GM19351 (cell line): ENCODE measurements around the gene YY1.
"Not testable (repeated sequence)": the region's sequence is repeated elsewhere in the genome, so short reads cannot be mapped to it uniquely, and the experiment has no call there.

Experiments used
- ATAC-seq: cut with Tn5 transposase; IDR thresholded peaks from one replicate; pipeline ENCODE4 v1.9.1; 2021; ENCODE audit warnings: mild to moderate bottlenecking, moderate library complexity; ENCODE audit not compliant: unreplicated experiment

Gene YY1

GRCh38 chr14:100213587-100213955, 25.4 kb upstream of the YY1 start:
- ATAC-seq, result no peak

- ATAC-seq, result peak; percentile 92
These were observed 24.8 kb upstream of the YY1 start for GRCh38 chr14:100213956-100214769.

- ATAC-seq, result no peak
These were observed 24.2 kb upstream of the YY1 start for GRCh38 chr14:100214770-100215083.

- ATAC-seq, result no peak
These were observed 23.5 kb upstream of the YY1 start for GRCh38 chr14:100215330-100215885.

GRCh38 chr14:100219126-100219785, 19.7 kb upstream of the YY1 start:
- no peak for ATAC-seq

GRCh38 chr14:100221533-100222223, 17.3 kb upstream of the YY1 start:
- peak; percentile 99 for ATAC-seq

GRCh38 chr14:100222224-100223093, 16.5 kb upstream of the YY1 start:
- peak; percentile 4 for ATAC-seq

- ATAC-seq, result no peak
These were observed 15.4 kb upstream of the YY1 start for GRCh38 chr14:100223332-100224201.

- no peak for ATAC-seq
These were observed 14.6 kb upstream of the YY1 start for GRCh38 chr14:100224229-100224866.

- no peak for ATAC-seq
These were observed 13.8 kb upstream of the YY1 start for GRCh38 chr14:100225169-100225568.

- no peak for ATAC-seq
These were observed 8.6 kb upstream of the YY1 start for GRCh38 chr14:100230361-100230760.

- ATAC-seq, result no peak
These were observed 4.4 kb upstream of the YY1 start for GRCh38 chr14:100234511-100234910.

GRCh38 chr14:100236271-100236818, 2.6 kb upstream of the YY1 start:
- not testable (repeated sequence) for ATAC-seq

- ATAC-seq, result no peak
These were observed 2.1 kb upstream of the YY1 start for GRCh38 chr14:100236881-100237280.

- peak; percentile 19 for ATAC-seq
These were observed 1.1 kb upstream of the YY1 start for GRCh38 chr14:100237735-100238418.

- no peak for ATAC-seq
These were observed 381 bp downstream of the YY1 start for GRCh38 chr14:100239211-100239839.

GRCh38 chr14:100239840-100240667, 1.1 kb downstream of the YY1 start:
- ATAC-seq, result peak; percentile 36
